Astrocyte (in vitro differentiated cells and primary cell): ENCODE data around the gene WTIP. TPM values are rescaled to one million over a fixed set of nuclear protein-coding genes. Genes with fewer than 3 reads are reported as not detected.

Experiments used
- DNase-seq: peaks from one replicate; pipeline ENCODE4 v3.0.0-alpha.2; 2010; ENCODE audit warnings: low read depth
- FAIRE-seq: peaks from 2 replicates; lab custom pipeline; 2011; peaks lifted over from hg19 to GRCh38; lab: Jason Lieb, UNC
- H2AFZ ChIP-seq: 2 replicates; pipeline ENCODE4 v1.6.0; 2012; ENCODE audit warnings: low read depth, low read length, inconsistent platforms
- H3K27ac ChIP-seq: 2 replicates; pipeline ENCODE4 v1.5.1; 2011; ENCODE audit warnings: low read depth, low read length, inconsistent platforms
- H3K27me3 ChIP-seq: 2 replicates; pipeline ENCODE4 v1.6.0; 2011; ENCODE audit warnings: low read length, inconsistent platforms; ENCODE audit not compliant: insufficient read depth
- H3K36me3 ChIP-seq: 2 replicates; pipeline ENCODE4 v1.5.1; 2011; ENCODE audit warnings: low read length, inconsistent platforms; ENCODE audit not compliant: insufficient read depth
- H3K4me1 ChIP-seq: 2 replicates; pipeline ENCODE4 v1.5.1; 2011; ENCODE audit warnings: low read length, inconsistent platforms; ENCODE audit not compliant: insufficient read depth
- H3K4me2 ChIP-seq: 2 replicates; pipeline ENCODE4 v1.6.0; 2012; ENCODE audit warnings: low read length, inconsistent platforms
- H3K4me3 ChIP-seq: 2 replicates; pipeline ENCODE4 v1.5.1; 2011; ENCODE audit warnings: low read depth, mild to moderate bottlenecking, low read length, inconsistent platforms; ENCODE audit not compliant: insufficient read depth
- H3K79me2 ChIP-seq: 2 replicates; pipeline ENCODE4 v1.6.0; 2012; ENCODE audit warnings: mild to moderate bottlenecking, low read length, inconsistent platforms; ENCODE audit not compliant: insufficient read depth
- H3K9ac ChIP-seq: 2 replicates; pipeline ENCODE4 v1.6.0; 2012; ENCODE audit warnings: mild to moderate bottlenecking, low read length, inconsistent platforms
- H3K9me3 ChIP-seq: 2 replicates; pipeline ENCODE4 v1.5.1; 2012; ENCODE audit warnings: low read depth, mild to moderate bottlenecking, low read length, inconsistent platforms; ENCODE audit not compliant: insufficient read depth
- H4K20me1 ChIP-seq: 2 replicates; pipeline ENCODE4 v1.6.0; 2012; ENCODE audit warnings: low read length, inconsistent platforms; ENCODE audit not compliant: insufficient read depth
- H3K27ac Mint-ChIP-seq: one replicate; pipeline ENCODE4 v1.8.0; 2021; ENCODE audit warnings: mild to moderate bottlenecking, mixed read lengths; ENCODE audit not compliant: unreplicated experiment
- H3K27me3 Mint-ChIP-seq: one replicate; pipeline ENCODE4 v1.8.0; 2021; ENCODE audit warnings: low read depth, mixed read lengths; ENCODE audit not compliant: unreplicated experiment
- H3K36me3 Mint-ChIP-seq: one replicate; pipeline ENCODE4 v1.8.0; 2021; ENCODE audit warnings: low read depth, mixed read lengths; ENCODE audit not compliant: unreplicated experiment
- H3K4me1 Mint-ChIP-seq: one replicate; pipeline ENCODE4 v1.8.0; 2021; ENCODE audit warnings: low read depth, mixed read lengths; ENCODE audit not compliant: unreplicated experiment
- H3K4me3 Mint-ChIP-seq: one replicate; pipeline ENCODE4 v1.8.0; 2021; ENCODE audit warnings: mild to moderate bottlenecking, moderate library complexity, mixed read lengths; ENCODE audit not compliant: unreplicated experiment
- H3K9me3 Mint-ChIP-seq: one replicate; pipeline ENCODE4 v1.8.0; 2021; ENCODE audit warnings: mild to moderate bottlenecking, mixed read lengths; ENCODE audit not compliant: unreplicated experiment
- CTCF ChIP-seq: IDR thresholded peaks from 2 replicates; pipeline ENCODE4 v1.5.1; 2011; ENCODE audit warnings: low read depth, mild to moderate bottlenecking, inconsistent platforms, low read length, moderate library complexity; ENCODE audit not compliant: insufficient read depth
- EZH2 ChIP-seq: IDR thresholded peaks from 2 replicates; pipeline ENCODE4 v1.6.1; 2012; ENCODE audit warnings: mild to moderate bottlenecking, low read length, inconsistent platforms; ENCODE audit not compliant: insufficient read depth
- total RNA-seq: library from RNA; stranded (reverse); gene quantifications from 2 replicates; pipeline ENCODE4 v1.2.1, GENCODE V29; 2021

Gene WTIP
- total RNA-seq, 1 donor from 2014 or later, result 32.5 TPM

GRCh38 chr19:34512254-34512822, 30.8 kb downstream of the WTIP start:
- H3K36me3 Mint-ChIP-seq, result no peaks in the 10 kb centered on the region

GRCh38 chr19:34513767-34514166, 32.2 kb downstream of the WTIP start:
- H3K27me3 Mint-ChIP-seq, result peaks cover 7% of the 10 kb centered on the region
- Histone ChIP-seq H4K20me1 (no peaks in the 10 kb centered on the region), H3K9ac (no peak overlapping the region), H3K4me2 (no peak overlapping the region), H2AFZ (no peak overlapping the region), H3K79me2 (no peaks in the 10 kb centered on the region), H3K4me3 (no peak overlapping the region), H3K36me3 (no peaks in the 10 kb centered on the region), H3K4me1 (no peaks in the 10 kb centered on the region), H3K9me3 (no peaks in the 10 kb centered on the region), H3K27ac (no peak overlapping the region), H3K27me3 (no peaks in the 10 kb centered on the region)
- TF ChIP-seq CTCF (no peak), EZH2 (no peak)
- H3K27ac Mint-ChIP-seq, result no peak overlapping the region
- no peaks in the 10 kb centered on the region for H3K36me3 Mint-ChIP-seq
- FAIRE-seq, result no peak
- H3K9me3 Mint-ChIP-seq, result peaks cover 21% of the 10 kb centered on the region
- H3K4me1 Mint-ChIP-seq, result no peaks in the 10 kb centered on the region
- DNase-seq, result no peak
- no peak overlapping the region for H3K4me3 Mint-ChIP-seq

More at GRCh38 chr19:34512254-34512822, 30.8 kb downstream of the WTIP start:
- no peaks in the 10 kb centered on the region for H3K36me3 ChIP-seq
- no peak overlapping the region for H3K9ac ChIP-seq
- no peaks in the 10 kb centered on the region for H3K27me3 ChIP-seq
- peaks cover 7% of the 10 kb centered on the region for H3K27me3 Mint-ChIP-seq
- no peak for DNase-seq
- H3K79me2 ChIP-seq, result no peaks in the 10 kb centered on the region
- H3K4me3 ChIP-seq, result no peak overlapping the region
- H3K27ac ChIP-seq, result no peak overlapping the region
- H3K9me3 Mint-ChIP-seq, result peaks cover 21% of the 10 kb centered on the region
- no peak for TF ChIP-seq EZH2
- TF ChIP-seq CTCF, result no peak
- no peaks in the 10 kb centered on the region for H3K9me3 ChIP-seq
- H3K4me2 ChIP-seq, result no peak overlapping the region
- FAIRE-seq, result no peak
- H3K27ac Mint-ChIP-seq, result no peak overlapping the region
- no peak overlapping the region for H3K4me3 Mint-ChIP-seq
- no peaks in the 10 kb centered on the region for H3K4me1 Mint-ChIP-seq
- no peaks in the 10 kb centered on the region for H4K20me1 ChIP-seq
- no peak overlapping the region for H2AFZ ChIP-seq
- H3K4me1 ChIP-seq, result no peaks in the 10 kb centered on the region

- H3K36me3 Mint-ChIP-seq, result no peaks in the 10 kb centered on the region
- Histone ChIP-seq H3K79me2 (no peaks in the 10 kb centered on the region), H3K4me3 (no peak overlapping the region), H3K9ac (no peak overlapping the region), H3K4me1 (no peaks in the 10 kb centered on the region), H4K20me1 (no peaks in the 10 kb centered on the region), H3K4me2 (no peak overlapping the region), H3K27me3 (no peaks in the 10 kb centered on the region), H3K36me3 (no peaks in the 10 kb centered on the region), H3K9me3 (no peaks in the 10 kb centered on the region), H2AFZ (no peak overlapping the region), H3K27ac (no peak overlapping the region)
- peaks cover 5% of the 10 kb centered on the region for H3K27me3 Mint-ChIP-seq
- no peak for FAIRE-seq
- no peak overlapping the region for H3K27ac Mint-ChIP-seq
- no peaks in the 10 kb centered on the region for H3K4me1 Mint-ChIP-seq
- no peak for DNase-seq
- peaks cover 2% of the 10 kb centered on the region for H3K9me3 Mint-ChIP-seq
- TF ChIP-seq EZH2, result no peak
- no peak for TF ChIP-seq CTCF
- no peak overlapping the region for H3K4me3 Mint-ChIP-seq
Measured at GRCh38 chr19:34519602-34520001, 38.0 kb downstream of the WTIP start.
